GM20000 (cell line): ENCODE results near the gene RASSF5.

Experiments
- DNase-seq: peaks from one replicate; pipeline ENCODE4 v3.0.0; 2012; ENCODE audit warnings: low spot score
- TF ChIP-seq, protein P1 (sequence below): IDR thresholded peaks from 2 replicates; pipeline ENCODE4 v1.5.1; 2012; ENCODE audit warnings: mild to moderate bottlenecking, control low read depth; ENCODE audit errors: extremely low read depth, missing control alignments

RASSF5 gene

GRCh38 chr1:206484901-206485300, 22.4 kb upstream of the RASSF5 start:
- TF ChIP-seq, protein P1, sequence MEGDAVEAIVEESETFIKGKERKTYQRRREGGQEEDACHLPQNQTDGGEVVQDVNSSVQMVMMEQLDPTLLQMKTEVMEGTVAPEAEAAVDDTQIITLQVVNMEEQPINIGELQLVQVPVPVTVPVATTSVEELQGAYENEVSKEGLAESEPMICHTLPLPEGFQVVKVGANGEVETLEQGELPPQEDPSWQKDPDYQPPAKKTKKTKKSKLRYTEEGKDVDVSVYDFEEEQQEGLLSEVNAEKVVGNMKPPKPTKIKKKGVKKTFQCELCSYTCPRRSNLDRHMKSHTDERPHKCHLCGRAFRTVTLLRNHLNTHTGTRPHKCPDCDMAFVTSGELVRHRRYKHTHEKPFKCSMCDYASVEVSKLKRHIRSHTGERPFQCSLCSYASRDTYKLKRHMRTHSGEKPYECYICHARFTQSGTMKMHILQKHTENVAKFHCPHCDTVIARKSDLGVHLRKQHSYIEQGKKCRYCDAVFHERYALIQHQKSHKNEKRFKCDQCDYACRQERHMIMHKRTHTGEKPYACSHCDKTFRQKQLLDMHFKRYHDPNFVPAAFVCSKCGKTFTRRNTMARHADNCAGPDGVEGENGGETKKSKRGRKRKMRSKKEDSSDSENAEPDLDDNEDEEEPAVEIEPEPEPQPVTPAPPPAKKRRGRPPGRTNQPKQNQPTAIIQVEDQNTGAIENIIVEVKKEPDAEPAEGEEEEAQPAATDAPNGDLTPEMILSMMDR: no peak
- DNase-seq: no peak

DNA sequence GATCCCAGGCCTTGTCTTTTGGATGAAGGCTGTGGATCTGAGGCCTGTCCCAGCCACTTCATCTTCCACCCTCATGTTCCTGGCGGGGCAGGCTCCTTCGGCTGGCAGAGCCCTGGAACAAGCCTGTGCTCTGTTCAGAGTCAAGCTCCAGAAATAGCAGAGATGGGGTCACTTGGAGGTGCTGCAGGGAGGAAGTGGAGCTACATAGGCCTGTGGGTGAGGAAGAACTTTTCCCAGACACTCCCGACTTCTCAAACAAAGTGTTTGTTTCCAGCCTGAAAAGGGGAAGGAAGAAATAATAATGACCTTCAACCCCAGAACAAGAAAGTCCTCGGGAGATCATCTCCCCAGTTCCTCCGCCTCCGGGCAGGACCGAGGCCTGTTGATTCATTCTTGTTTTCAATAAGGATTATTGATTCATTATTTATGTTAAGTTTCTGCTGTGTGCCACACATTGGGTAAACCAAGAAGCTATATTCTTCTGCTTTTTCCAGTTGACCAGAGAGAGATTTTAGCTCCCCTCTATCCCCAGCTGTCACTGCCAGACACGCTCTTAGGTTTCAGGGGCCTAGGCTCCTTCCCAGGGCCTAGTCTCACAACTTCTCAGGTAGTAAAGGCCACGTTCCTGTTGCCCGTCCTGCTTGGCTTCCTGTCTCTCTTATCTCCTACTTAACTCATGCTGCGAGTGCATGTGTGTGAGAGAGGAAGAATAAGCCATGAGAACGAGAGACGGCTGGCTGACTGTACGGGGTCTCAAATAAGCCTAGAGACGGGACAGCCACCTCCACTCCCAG, 20.1 kb upstream of the RASSF5 start:
- TF ChIP-seq, protein P1: no peak
- DNase-seq: no peak

DNA sequence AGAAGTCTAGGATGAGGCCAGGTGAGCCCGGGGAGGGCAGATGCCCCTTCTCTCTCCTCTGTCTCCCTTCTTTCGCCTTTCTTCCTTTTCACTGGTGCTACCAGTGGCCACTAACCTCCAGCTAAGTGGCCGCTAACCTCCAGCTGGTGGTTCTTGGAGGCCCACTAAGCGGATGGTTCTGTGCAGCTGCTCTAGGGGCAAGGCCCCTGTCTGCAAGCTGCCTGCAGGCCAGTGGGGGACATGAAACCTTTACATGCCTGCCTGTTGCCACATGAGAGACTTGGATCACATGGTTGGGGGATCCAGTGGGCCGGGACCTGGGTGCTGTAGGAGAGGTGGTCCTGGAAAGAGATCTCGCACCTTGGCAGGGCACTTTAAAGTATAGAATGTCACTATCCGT, 19.4 kb upstream of the RASSF5 start:
- no peak for DNase-seq
- TF ChIP-seq, protein P1: no peak

DNA sequence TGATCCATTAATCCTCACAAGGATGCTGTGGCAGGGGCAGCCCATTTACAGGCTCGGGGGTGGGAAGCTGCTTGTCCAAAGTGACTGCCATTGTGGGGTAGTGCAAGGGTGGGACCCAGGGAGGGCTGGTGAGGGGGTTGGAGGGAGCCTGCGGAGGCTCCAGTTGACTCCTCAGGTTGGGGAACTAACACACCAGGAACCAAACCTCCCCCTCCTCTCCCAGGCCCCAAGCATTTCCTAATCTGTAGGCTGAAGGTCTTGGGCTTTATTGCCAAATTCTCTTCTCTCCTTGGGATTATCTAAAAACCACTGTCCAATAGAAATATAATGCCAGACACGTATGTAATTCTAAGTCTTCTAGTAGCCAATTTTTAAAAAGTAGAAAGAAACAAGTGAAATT, 18.9 kb upstream of the RASSF5 start:
- DNase-seq: no peak
- TF ChIP-seq, protein P1: no peak

- TF ChIP-seq, protein P1: peak; percentile 88
- DNase-seq: peak; percentile 76
Measured at GRCh38 chr1:206489980-206490770, 17.2 kb upstream of the RASSF5 start.

DNA sequence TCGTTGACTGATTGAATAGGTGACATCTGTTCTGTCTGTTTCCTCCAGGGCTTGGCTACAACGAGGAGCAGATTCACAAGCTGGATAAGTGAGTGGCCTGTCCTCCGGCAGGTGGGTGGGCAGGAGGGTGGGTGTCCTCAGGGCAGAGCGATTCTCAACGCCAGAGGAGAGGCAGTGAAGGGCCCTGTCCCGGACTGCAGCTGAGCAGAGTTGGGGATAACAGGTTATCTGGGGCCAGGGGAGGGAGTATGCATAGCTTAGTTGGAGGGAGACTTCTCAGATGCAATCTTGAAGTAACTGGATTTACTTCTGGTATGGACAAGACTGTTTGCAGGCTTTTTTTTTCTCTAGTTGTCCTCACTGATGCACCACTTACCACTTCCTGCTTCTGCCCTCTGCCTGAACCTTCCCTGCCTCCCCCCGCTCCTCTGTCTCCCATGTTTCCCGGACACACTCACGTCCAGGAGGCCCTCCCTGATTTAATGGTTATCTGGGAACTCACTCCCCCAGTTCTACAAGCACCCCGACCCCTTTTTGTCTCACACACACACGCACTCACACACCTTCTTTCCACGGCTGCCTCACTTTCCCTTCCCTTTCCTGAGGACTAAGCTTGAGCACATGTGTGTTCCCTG, 16.4 kb upstream of the RASSF5 start:
- no peak for DNase-seq
- TF ChIP-seq, protein P1: no peak

DNA sequence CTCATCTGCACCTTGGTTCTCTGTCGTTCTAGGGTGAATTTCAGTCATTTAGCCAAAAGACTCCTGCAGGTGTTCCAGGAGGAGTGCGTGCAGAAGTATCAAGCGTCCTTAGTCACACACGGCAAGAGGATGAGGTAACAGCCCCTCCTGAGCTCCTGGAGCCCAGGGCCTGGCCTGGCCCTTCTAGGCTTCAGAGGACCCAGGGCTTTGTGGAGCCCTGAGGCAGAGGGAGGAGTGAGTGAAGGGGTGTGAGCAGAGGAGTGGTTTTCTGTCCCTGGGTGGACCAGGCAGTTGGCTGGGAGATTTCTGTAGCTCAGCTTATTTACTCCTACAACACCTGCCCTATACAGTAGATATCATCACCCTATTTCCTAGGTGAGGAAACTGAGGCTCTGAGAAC, 15.7 kb upstream of the RASSF5 start:
- no peak for DNase-seq
- TF ChIP-seq, protein P1: no peak
